AG09309 (cell line): ENCODE measurements around the gene MKRN2.
A peak's percentile ranks its signal among the peaks of the same experiment; 100 is the strongest.

Experiments used
- DNase-seq: peaks from one replicate; pipeline ENCODE4 v3.0.0-alpha.2; 2010; ENCODE audit warnings: low read depth
- H3K4me3 ChIP-seq: 2 replicates; pipeline ENCODE4 v1.5.1; 2011; ENCODE audit warnings: mild to moderate bottlenecking, low read depth, low read length, moderate library complexity; ENCODE audit not compliant: control insufficient read depth
- CTCF ChIP-seq: IDR thresholded peaks from 2 replicates; pipeline ENCODE4 v1.5.1; 2011; ENCODE audit warnings: mild to moderate bottlenecking, low read depth, low read length, inconsistent platforms; ENCODE audit not compliant: insufficient read depth, control insufficient read depth; ENCODE audit errors: missing control alignments

Gene MKRN2

GRCh38 chr3:12591997-12592715 is 35.3 kb downstream of the MKRN2 start:
- H3K4me3 ChIP-seq = no peak overlapping the region
- DNase-seq = no peak
- TF ChIP-seq CTCF = no peak

GRCh38 chr3:12593473-12593872 is 36.6 kb downstream of the MKRN2 start:
- TF ChIP-seq CTCF = no peak
- no peak overlapping the region for H3K4me3 ChIP-seq
- DNase-seq = no peak

- no peak overlapping the region for H3K4me3 ChIP-seq
- no peak for DNase-seq
- TF ChIP-seq CTCF = no peak
Measured at GRCh38 chr3:12598890-12599289, 42.0 kb downstream of the MKRN2 start.

- DNase-seq = no peak
- TF ChIP-seq CTCF = peak; percentile 27
- no peak overlapping the region for H3K4me3 ChIP-seq
Measured at GRCh38 chr3:12601072-12601471, 44.2 kb downstream of the MKRN2 start.

GRCh38 chr3:12603969-12604368 is 47.1 kb downstream of the MKRN2 start:
- H3K4me3 ChIP-seq = no peak overlapping the region
- TF ChIP-seq CTCF = no peak
- no peak for DNase-seq

- DNase-seq = no peak
Measured at GRCh38 chr3:12608376-12608775, 51.5 kb downstream of the MKRN2 start.

More at GRCh38 chr3:12608376-12608775, 51.5 kb downstream of the MKRN2 start:
- no peak for TF ChIP-seq CTCF
- H3K4me3 ChIP-seq = no peak overlapping the region
